DND-41 (cell line): ENCODE data around the gene CTNNBL1.

Experiments used
- ATAC-seq: fragments of 200-7000 bp; cut with Tn5 transposase; 3 replicates; pipeline ENCODE4 v1.9.1; 2021; ENCODE audit warnings: low read depth; ENCODE audit not compliant: insufficient read depth
- DNase-seq: peaks from one replicate; pipeline ENCODE4 v3.0.0-alpha.2; 2020
- H2AFZ ChIP-seq: 2 replicates; pipeline ENCODE4 v1.6.0; 2012; ENCODE audit warnings: low read depth, low read length
- H3K27ac ChIP-seq: 2 replicates; pipeline ENCODE4 v1.5.1; 2012; ENCODE audit warnings: low read length, inconsistent platforms
- H3K27me3 ChIP-seq: fragments of 200-600 bp; sonication (generic); 2 replicates; pipeline ENCODE4 v1.6.0; 2012; ENCODE audit warnings: low read length, mild to moderate bottlenecking, inconsistent platforms; ENCODE audit not compliant: insufficient read depth, poor library complexity
- H3K36me3 ChIP-seq: 2 replicates; pipeline ENCODE4 v1.5.1; 2012; ENCODE audit warnings: low read length, inconsistent platforms; ENCODE audit not compliant: insufficient read depth
- H3K4me1 ChIP-seq: 2 replicates; pipeline ENCODE4 v1.5.1; 2012; ENCODE audit warnings: mild to moderate bottlenecking, low read length; ENCODE audit not compliant: insufficient read depth
- H3K4me2 ChIP-seq: 2 replicates; pipeline ENCODE4 v1.6.0; 2012; ENCODE audit warnings: mild to moderate bottlenecking, moderate library complexity, low read length, inconsistent platforms; ENCODE audit not compliant: insufficient read depth
- H3K4me3 ChIP-seq, 2 experiments: fragments of 200-600 bp in 1 of 2; shearing (Covaris generic) in 1 of 2; 2 replicates each; pipeline ENCODE4 v1.5.1; 2012 to 2016; ENCODE audit warnings: inconsistent platforms in 2 of 2, low read length in 2 of 2, mild to moderate bottlenecking in 2 of 2, low read depth in 1 of 2, moderate library complexity in 1 of 2
- H3K79me2 ChIP-seq: 2 replicates; pipeline ENCODE4 v1.6.0; 2012; ENCODE audit warnings: low read length, inconsistent platforms; ENCODE audit not compliant: insufficient read depth
- H3K9ac ChIP-seq: 2 replicates; pipeline ENCODE4 v1.6.0; 2012; ENCODE audit warnings: low read depth, mild to moderate bottlenecking, inconsistent platforms, low read length, moderate library complexity
- H3K9me3 ChIP-seq: 2 replicates; pipeline ENCODE4 v1.5.1; 2012; ENCODE audit warnings: low read length, moderate library complexity, mild to moderate bottlenecking, inconsistent platforms; ENCODE audit not compliant: insufficient read depth, severe bottlenecking
- H4K20me1 ChIP-seq: 2 replicates; pipeline ENCODE4 v1.6.0; 2012; ENCODE audit warnings: low read length; ENCODE audit not compliant: insufficient read depth
- CTCF ChIP-seq: IDR thresholded peaks from 2 replicates; pipeline ENCODE4 v1.5.1; 2012; ENCODE audit warnings: borderline replicate concordance, low read length, moderate library complexity, mild to moderate bottlenecking; ENCODE audit not compliant: poor library complexity, severe bottlenecking; ENCODE audit errors: extremely low read depth
- EZH2 ChIP-seq: IDR thresholded peaks from 3 replicates; pipeline ENCODE4 v1.6.1; 2012; ENCODE audit warnings: borderline replicate concordance, low read depth, mild to moderate bottlenecking, moderate library complexity, low read length, inconsistent platforms; ENCODE audit not compliant: severe bottlenecking

Gene CTNNBL1

GRCh38 chr20:37841389-37841788 is 147.6 kb downstream of the CTNNBL1 start:
- Histone ChIP-seq H3K36me3 (peaks cover 49% of the 10 kb centered on the region), H2AFZ (no peak overlapping the region), H4K20me1 (peaks cover 2% of the 10 kb centered on the region; the same call in 1 of the 2 replicates), H3K27ac (no peak overlapping the region), H3K4me3 (no peak overlapping the region), H3K4me1 (no peaks in the 10 kb centered on the region), H3K79me2 (no peaks in the 10 kb centered on the region), H3K4me2 (no peak overlapping the region), H3K9me3 (no peaks in the 10 kb centered on the region), H3K9ac (no peak overlapping the region), H3K27me3 (no peaks in the 10 kb centered on the region)
- TF ChIP-seq EZH2 (no peak), CTCF (no peak)
- no peak for ATAC-seq
- no peak for DNase-seq

GRCh38 chr20:37841971-37842370 is 148.1 kb downstream of the CTNNBL1 start:
- peaks cover 49% of the 10 kb centered on the region for H3K36me3 ChIP-seq
- H3K79me2 ChIP-seq, result no peaks in the 10 kb centered on the region
- no peak overlapping the region for H2AFZ ChIP-seq
- no peaks in the 10 kb centered on the region for H3K27me3 ChIP-seq
- no peak overlapping the region for H3K9ac ChIP-seq
- H3K9me3 ChIP-seq, result no peaks in the 10 kb centered on the region
- H4K20me1 ChIP-seq, result no peaks in the 10 kb centered on the region; the same call in 1 of the 2 replicates
- H3K4me2 ChIP-seq, result no peak overlapping the region
- ATAC-seq, result no peak
- H3K4me3 ChIP-seq, result no peak overlapping the region
- no peak for TF ChIP-seq CTCF
- no peak for TF ChIP-seq EZH2
- H3K27ac ChIP-seq, result no peak overlapping the region
- H3K4me1 ChIP-seq, result no peaks in the 10 kb centered on the region
- no peak for DNase-seq

- ATAC-seq (no peak), DNase-seq (no peak)
- Histone ChIP-seq H3K36me3 (peaks cover 61% of the 10 kb centered on the region), H3K79me2 (no peaks in the 10 kb centered on the region), H3K27ac (no peak overlapping the region), H3K9ac (no peak overlapping the region), H3K9me3 (no peaks in the 10 kb centered on the region), H3K4me2 (no peak overlapping the region), H2AFZ (no peak overlapping the region), H4K20me1 (no peaks in the 10 kb centered on the region), H3K27me3 (no peaks in the 10 kb centered on the region), H3K4me1 (no peaks in the 10 kb centered on the region), H3K4me3 (no peak overlapping the region)
- TF ChIP-seq EZH2 (no peak), CTCF (no peak)
These were observed 151.4 kb downstream of the CTNNBL1 start for GRCh38 chr20:37845241-37845681.

- ATAC-seq (no peak), DNase-seq (no peak)
- Histone ChIP-seq H3K4me1 (no peaks in the 10 kb centered on the region), H3K79me2 (no peaks in the 10 kb centered on the region), H3K9ac (no peak overlapping the region), H3K27me3 (no peaks in the 10 kb centered on the region), H3K4me3 (no peak overlapping the region), H2AFZ (no peak overlapping the region), H3K9me3 (no peaks in the 10 kb centered on the region), H4K20me1 (no peaks in the 10 kb centered on the region), H3K36me3 (peaks cover 59% of the 10 kb centered on the region), H3K27ac (no peak overlapping the region), H3K4me2 (no peak overlapping the region)
- TF ChIP-seq CTCF (no peak), EZH2 (no peak)
These were observed 152.0 kb downstream of the CTNNBL1 start for GRCh38 chr20:37845878-37846277.
